Fibroblast of lung (primary cell): ENCODE measurements around the gene ARRDC2. TPM values are rescaled to one million over a fixed set of nuclear protein-coding genes. Genes with fewer than 3 reads are reported as not detected.
"Not testable (repeated sequence)": the region's sequence is repeated elsewhere in the genome, so short reads cannot be mapped to it uniquely, and the experiment has no call there.

Experiments
- DNase-seq, 2 donors: peaks; one replicate each; pipeline versions ENCODE4 v3.0.0 to v3.0.0-alpha.2; 2010; ENCODE audit warnings: low read depth in 2 of 2
- H2AFZ ChIP-seq: 2 replicates; pipeline ENCODE4 v1.5.1; 2012; ENCODE audit warnings: low read length, control low read depth, inconsistent platforms
- H3K27ac ChIP-seq: 2 replicates; pipeline ENCODE4 v1.5.1; 2011; ENCODE audit warnings: low read length, control low read depth; ENCODE audit not compliant: insufficient read depth
- H3K27me3 ChIP-seq: 2 replicates; pipeline ENCODE4 v1.5.1; 2011; ENCODE audit warnings: mild to moderate bottlenecking, low read length; ENCODE audit not compliant: control insufficient read depth, insufficient read depth
- H3K36me3 ChIP-seq: 2 replicates; pipeline ENCODE4 v1.5.1; 2011; ENCODE audit warnings: low read length; ENCODE audit not compliant: control insufficient read depth, insufficient read depth
- H3K4me1 ChIP-seq: 2 replicates; pipeline ENCODE4 v1.5.1; 2011; ENCODE audit warnings: low read length; ENCODE audit not compliant: control insufficient read depth, insufficient read depth; ENCODE audit errors: extremely low read depth
- H3K4me2 ChIP-seq: 2 replicates; pipeline ENCODE4 v1.5.1; 2011; ENCODE audit warnings: low read length, control low read depth; ENCODE audit not compliant: insufficient read depth; ENCODE audit errors: extremely low read depth
- H3K4me3 ChIP-seq, 4 experiments: fragments of 200-600 bp in 1 of 4; sonication (generic) in 1 of 4; replicated peaks in 1 of 4; 2 replicates each; pipeline ENCODE4 v1.5.1; 2011 to 2016; ENCODE audit warnings: low read length in 4 of 4, low read depth in 3 of 4, mild to moderate bottlenecking in 3 of 4, control low read depth in 2 of 4, inconsistent platforms in 1 of 4, mixed read lengths in 1 of 4; ENCODE audit not compliant: insufficient read depth in 1 of 4; ENCODE audit errors: control extremely low read depth in 1 of 4
- H3K79me2 ChIP-seq: 2 replicates; pipeline ENCODE4 v1.5.1; 2012; ENCODE audit warnings: mild to moderate bottlenecking, low read length, inconsistent platforms; ENCODE audit not compliant: control insufficient read depth, insufficient read depth
- H3K9ac ChIP-seq: 2 replicates; pipeline ENCODE4 v1.5.1; 2011; ENCODE audit warnings: mild to moderate bottlenecking, low read length, control low read depth; ENCODE audit not compliant: insufficient read depth
- H3K9me3 ChIP-seq: 2 replicates; pipeline ENCODE4 v1.5.1; 2012; ENCODE audit warnings: low read depth, low read length; ENCODE audit not compliant: control insufficient read depth, insufficient read depth
- H4K20me1 ChIP-seq: 2 replicates; pipeline ENCODE4 v1.5.1; 2011; ENCODE audit warnings: low read length; ENCODE audit not compliant: control insufficient read depth, insufficient read depth; ENCODE audit errors: extremely low read depth
- CTCF ChIP-seq, 2 donors: IDR thresholded peaks in 1 of 2; conservative IDR thresholded peaks in 1 of 2; 1 replicate in 1 of 2; 2 replicates in 1 of 2; pipeline ENCODE4 v1.5.1; 2011 to 2012; ENCODE audit warnings: low read length in 2 of 2, control low read depth in 1 of 2, inconsistent platforms in 1 of 2, low read depth in 1 of 2, mild to moderate bottlenecking in 1 of 2
- EZH2 ChIP-seq: IDR thresholded peaks from 2 replicates; pipeline ENCODE4 v1.5.1; 2012; ENCODE audit warnings: low read length, control low read depth, mild to moderate bottlenecking; ENCODE audit errors: missing control alignments
- polyA plus RNA-seq, 2 donors: library from polyadenylated mRNA; depleted of rRNA in 1 of 2; stranded (reverse) in 1 of 2; unstranded in 1 of 2; fragments of >200 nt; gene quantifications; 2 replicates each; pipeline ENCODE4 v1.2.1, GENCODE V29; 2011 to 2012; ENCODE audit warnings: missing spikeins in 1 of 2
- total RNA-seq: library from RNA; depleted of rRNA; stranded (reverse); fragments of >200 nt; gene quantifications from 2 replicates; pipeline ENCODE4 v1.2.1, GENCODE V29; 2014

Gene ARRDC2
- total and polyA plus RNA-seq, 2 donors (not counting 1 experiment from before 2014, with no cell fraction given), result 3.0 to 9.1 TPM

- no peaks in the 10 kb centered on the region for H3K9me3 ChIP-seq
- DNase-seq, result no peak
- no peak overlapping the region for H3K9ac ChIP-seq
- no peak overlapping the region for H3K27ac ChIP-seq
- H3K4me3 ChIP-seq, result no peak overlapping the region
- no peaks in the 10 kb centered on the region for H3K27me3 ChIP-seq
- H3K4me2 ChIP-seq, result no peak overlapping the region
- H3K36me3 ChIP-seq, result no peaks in the 10 kb centered on the region
- H4K20me1 ChIP-seq, result no peaks in the 10 kb centered on the region
- H3K79me2 ChIP-seq, result no peaks in the 10 kb centered on the region
- H2AFZ ChIP-seq, result no peak overlapping the region
- no peak for TF ChIP-seq CTCF (conservative IDR thresholded peaks at IDR 0.05 in 1 of 2, IDR thresholded peaks at IDR 0.05 in 1 of 2; ENCODE audit: low read depth in 1 of 2, low read length in 2 of 2)
- no peak for TF ChIP-seq EZH2
- peaks cover 3% of the 10 kb centered on the region for H3K4me1 ChIP-seq
These were observed 21.8 kb downstream of the ARRDC2 start for GRCh38 chr19:18029617-18030338.

- not testable (repeated sequence) for H3K79me2 ChIP-seq, H3K36me3 ChIP-seq, H3K4me3 ChIP-seq, H3K9me3 ChIP-seq, DNase-seq, H3K9ac ChIP-seq, H3K27ac ChIP-seq, H3K4me1 ChIP-seq, H3K4me2 ChIP-seq, H3K27me3 ChIP-seq, H2AFZ ChIP-seq, H4K20me1 ChIP-seq
These were observed 23.4 kb downstream of the ARRDC2 start for GRCh38 chr19:18031401-18031800.

GRCh38 chr19:18032102-18032501, 24.1 kb downstream of the ARRDC2 start:
- H3K9ac ChIP-seq, H3K4me2 ChIP-seq, H3K4me1 ChIP-seq, H3K36me3 ChIP-seq, H2AFZ ChIP-seq, DNase-seq, H4K20me1 ChIP-seq, H3K27ac ChIP-seq, H3K9me3 ChIP-seq, H3K27me3 ChIP-seq, H3K4me3 ChIP-seq, H3K79me2 ChIP-seq: not testable (repeated sequence)

GRCh38 chr19:18041054-18041453, 33.1 kb downstream of the ARRDC2 start:
- Histone ChIP-seq H3K27me3 (peaks cover 12% of the 10 kb centered on the region), H4K20me1 (no peaks in the 10 kb centered on the region), H2AFZ (no peak overlapping the region), H3K4me3 (no peak overlapping the region), H3K9me3 (no peaks in the 10 kb centered on the region), H3K36me3 (no peaks in the 10 kb centered on the region), H3K79me2 (no peaks in the 10 kb centered on the region), H3K4me1 (peaks cover 6% of the 10 kb centered on the region), H3K27ac (no peak overlapping the region), H3K9ac (no peak overlapping the region), H3K4me2 (no peak overlapping the region)
- TF ChIP-seq CTCF (conservative IDR thresholded peaks at IDR 0.05 in 1 of 2, IDR thresholded peaks at IDR 0.05 in 1 of 2; ENCODE audit: low read depth in 1 of 2, low read length in 2 of 2), result no peak
- TF ChIP-seq EZH2, result no peak
- DNase-seq, result no peak
